B cell (primary cell): Measurements from ENCODE around the gene CERS1. TPM values are rescaled to one million over a fixed set of nuclear protein-coding genes. Genes with fewer than 3 reads are reported as not detected.

Experiments used
- ATAC-seq: fragments of 200-7000 bp; cut with Tn5 transposase; one replicate; pipeline ENCODE4 v1.10.0; 2021; ENCODE audit warnings: low read depth, mild to moderate bottlenecking, moderate number of reproducible peaks, moderate library complexity
- CTCF ChIA-PET: fragments of 350-600 bp; sonication (Branson Sonifier 250); formaldehyde crosslinking; loops from one replicate; lab custom pipeline; 2021; ENCODE audit warnings: antibody characterized with exemption, inconsistent platforms; lab: Charles Lee
- POLR2A ChIA-PET: fragments of 350-600 bp; sonication (Branson Sonifier 250); formaldehyde crosslinking; loops from one replicate; lab custom pipeline; 2021; ENCODE audit warnings: antibody characterized with exemption; lab: Charles Lee
- DNase-seq: peaks from one replicate; pipeline ENCODE4 v3.0.0; 2013
- H2AFZ ChIP-seq: 2 replicates; pipeline ENCODE4 v1.6.1; 2012; ENCODE audit warnings: mild to moderate bottlenecking, low read depth, low read length; ENCODE audit not compliant: insufficient read depth, poor library complexity, severe bottlenecking
- H3K27ac ChIP-seq, 2 donors: 1 replicate in 1 of 2; 2 replicates in 1 of 2; pipeline ENCODE4 v1.5.1; 2012 to 2013; ENCODE audit warnings: low read length in 2 of 2, mild to moderate bottlenecking in 2 of 2, moderate library complexity in 1 of 2
- H3K27me3 ChIP-seq, 4 experiments: fragments of 200-600 bp in 1 of 4; sonication (generic) in 1 of 4; replicated peaks in 1 of 4; 1 replicate in 2 of 4; 2 replicates in 2 of 4; pipeline versions ENCODE4 v1.6.1 to v1.7.0; 2013 to 2016; ENCODE audit warnings: low read length in 3 of 4, mild to moderate bottlenecking in 2 of 4, mixed read lengths in 1 of 4, moderate library complexity in 1 of 4; ENCODE audit not compliant: insufficient read depth in 4 of 4, control insufficient read depth in 3 of 4; ENCODE audit errors: control extremely low read depth in 1 of 4
- H3K36me3 ChIP-seq, 2 experiments: replicated peaks in 1 of 2; 1 replicate in 1 of 2; 2 replicates in 1 of 2; pipeline versions ENCODE4 v1.6.1 to v1.7.1; 2013; ENCODE audit warnings: low read length in 1 of 2; ENCODE audit not compliant: insufficient read depth in 2 of 2, control insufficient read depth in 1 of 2; ENCODE audit errors: control extremely low read depth in 1 of 2, extremely low read depth in 1 of 2
- H3K4me1 ChIP-seq, 2 donors: fragments of 200-600 bp in 1 of 2; sonication (generic) in 1 of 2; 1 replicate in 1 of 2; 2 replicates in 1 of 2; pipeline versions ENCODE4 v1.5.1 to v1.6.1; 2013 to 2017; ENCODE audit warnings: low read length in 2 of 2; ENCODE audit not compliant: control insufficient read depth in 2 of 2, insufficient read depth in 2 of 2
- H3K4me2 ChIP-seq: replicated peaks from 2 replicates; pipeline ENCODE3; 2012; ENCODE audit warnings: mild to moderate bottlenecking, low read depth, low read length; ENCODE audit not compliant: poor library complexity, severe bottlenecking
- H3K4me3 ChIP-seq, 5 experiments: fragments of 200-600 bp in 1 of 5; sonication (generic) in 1 of 5; 1 replicate in 3 of 5; 2 replicates in 2 of 5; pipeline versions ENCODE4 v1.5.1 to v1.7.0; 2011 to 2016; ENCODE audit warnings: low read length in 4 of 5, mild to moderate bottlenecking in 4 of 5, low read depth in 2 of 5, control low read depth in 1 of 5, moderate library complexity in 1 of 5; ENCODE audit not compliant: insufficient read depth in 1 of 5; ENCODE audit errors: control extremely low read depth in 1 of 5, extremely low read depth in 1 of 5
- H3K79me2 ChIP-seq: fragments of 200-600 bp; sonication (generic); one replicate; pipeline ENCODE4 v1.6.0; 2016; ENCODE audit warnings: low read length; ENCODE audit not compliant: control insufficient read depth, insufficient read depth
- H3K9ac ChIP-seq: fragments of 200-600 bp; sonication (generic); 2 replicates; pipeline ENCODE4 v1.6.1; 2017; ENCODE audit warnings: mild to moderate bottlenecking, low read length, moderate library complexity
- H3K9me3 ChIP-seq, 3 donors: one replicate each; pipeline versions ENCODE4 v1.6.1 to v1.7.1; 2013; ENCODE audit warnings: low read length in 2 of 3; ENCODE audit not compliant: control insufficient read depth in 2 of 3, insufficient read depth in 1 of 3; ENCODE audit errors: control extremely low read depth in 1 of 3
- H4K20me1 ChIP-seq: 2 replicates; pipeline ENCODE4 v1.6.0; 2012; ENCODE audit warnings: mild to moderate bottlenecking, low read length; ENCODE audit not compliant: insufficient read depth, control insufficient read depth, poor library complexity, severe bottlenecking
- H3K27ac Mint-ChIP-seq: one replicate; pipeline ENCODE4 v1.8.0; 2021; ENCODE audit warnings: mixed read lengths
- H3K27me3 Mint-ChIP-seq: one replicate; pipeline ENCODE4 v1.8.0; 2021; ENCODE audit warnings: mixed read lengths
- H3K4me1 Mint-ChIP-seq: one replicate; pipeline ENCODE4 v1.8.0; 2021; ENCODE audit warnings: mixed read lengths
- H3K4me3 Mint-ChIP-seq: one replicate; pipeline ENCODE4 v1.8.0; 2021; ENCODE audit warnings: mixed read lengths
- H3K9me3 Mint-ChIP-seq: one replicate; pipeline ENCODE4 v1.8.0; 2022; ENCODE audit warnings: mixed read lengths; ENCODE audit not compliant: insufficient read depth
- CTCF ChIP-seq: fragments of 200-600 bp; IDR thresholded peaks from one replicate; pipeline ENCODE4 v1.8.0; 2022; ENCODE audit warnings: antibody characterized with exemption, mild to moderate bottlenecking
- EZH2 ChIP-seq: IDR thresholded peaks from 2 replicates; pipeline ENCODE4 v1.6.1; 2012; ENCODE audit warnings: borderline replicate concordance, low read depth, mild to moderate bottlenecking, moderate library complexity, low read length; ENCODE audit not compliant: insufficient read depth, poor library complexity, severe bottlenecking
- WGBS: methylation state at CpG from one replicate; pipeline ENCODE4 v1.1.5; 2013; ENCODE audit warnings: missing lambda C conversion rate; ENCODE audit not compliant: insufficient coverage; 5-methylcytosine and 5-hydroxymethylcytosine counted together
- intact Hi-C: fragments of 100-400 bp; cut with micrococcal nuclease; formaldehyde crosslinking; loops from one replicate; pipeline ENCODE4 v1.10.0; 2022
- polyA plus RNA-seq: library from polyadenylated mRNA; depleted of rRNA; stranded (reverse); fragments of >200 nt; gene quantifications from 2 replicates; pipeline ENCODE4 v1.2.3, GENCODE V29; 2012
- total RNA-seq, 2 donors: library from RNA; stranded (reverse); fragments of 120-200 nt in 1 of 2; gene quantifications; 1 replicate in 1 of 2; 2 replicates in 1 of 2; pipeline versions ENCODE4 v1.2.3 to v1.2.4, GENCODE V29; 2013 to 2022

The CERS1 gene
- total and polyA plus RNA-seq, 2 donors (not counting 1 experiment from before 2014, with no cell fraction given), result not detected

GRCh38 chr19:18893587-18894253 is 2.2 kb downstream of the CERS1 start:
- DNase-seq, result no peak
- H3K27ac ChIP-seq, result no peak overlapping the region
- H3K79me2 ChIP-seq, result no peaks in the 10 kb centered on the region
- no peaks in the 10 kb centered on the region for H3K9me3 Mint-ChIP-seq
- no peak overlapping the region for H3K27ac Mint-ChIP-seq
- H3K4me1 Mint-ChIP-seq, result peaks cover 11% of the 10 kb centered on the region
- ChIA-PET CTCF (interaction anchor here (1.6 kb wide), 1 partner anchor 442 kb away, joined by 4 read pairs; no protein-coding TSS in a partner anchor), POLR2A (no interaction called here)
- H3K4me2 ChIP-seq, result no peak overlapping the region
- ATAC-seq, result no peak
- 70% methylated on average over 13 of the region's 18 CpGs for WGBS
- H3K4me1 ChIP-seq, result peaks cover 13 to 17% of the 10 kb centered on the region in 2 donors
- no peak for TF ChIP-seq EZH2
- no peak for TF ChIP-seq CTCF
- no peak overlapping the region for H3K9ac ChIP-seq
- intact Hi-C loops, result no loop called here
- H3K27me3 ChIP-seq, result peaks cover 0 to 25% (median 11%) of the 10 kb centered on the region in 4 experiments
- H3K4me3 ChIP-seq, result no peak overlapping the region
- H3K4me3 Mint-ChIP-seq, result no peak overlapping the region
- H3K9me3 ChIP-seq, result no peaks in the 10 kb centered on the region
- H3K36me3 ChIP-seq, result peaks cover 0 to under 1% of the 10 kb centered on the region in 2 experiments
- H2AFZ ChIP-seq, result no peak overlapping the region
- no peaks in the 10 kb centered on the region for H4K20me1 ChIP-seq
- H3K27me3 Mint-ChIP-seq, result peaks cover 33% of the 10 kb centered on the region

DNA sequence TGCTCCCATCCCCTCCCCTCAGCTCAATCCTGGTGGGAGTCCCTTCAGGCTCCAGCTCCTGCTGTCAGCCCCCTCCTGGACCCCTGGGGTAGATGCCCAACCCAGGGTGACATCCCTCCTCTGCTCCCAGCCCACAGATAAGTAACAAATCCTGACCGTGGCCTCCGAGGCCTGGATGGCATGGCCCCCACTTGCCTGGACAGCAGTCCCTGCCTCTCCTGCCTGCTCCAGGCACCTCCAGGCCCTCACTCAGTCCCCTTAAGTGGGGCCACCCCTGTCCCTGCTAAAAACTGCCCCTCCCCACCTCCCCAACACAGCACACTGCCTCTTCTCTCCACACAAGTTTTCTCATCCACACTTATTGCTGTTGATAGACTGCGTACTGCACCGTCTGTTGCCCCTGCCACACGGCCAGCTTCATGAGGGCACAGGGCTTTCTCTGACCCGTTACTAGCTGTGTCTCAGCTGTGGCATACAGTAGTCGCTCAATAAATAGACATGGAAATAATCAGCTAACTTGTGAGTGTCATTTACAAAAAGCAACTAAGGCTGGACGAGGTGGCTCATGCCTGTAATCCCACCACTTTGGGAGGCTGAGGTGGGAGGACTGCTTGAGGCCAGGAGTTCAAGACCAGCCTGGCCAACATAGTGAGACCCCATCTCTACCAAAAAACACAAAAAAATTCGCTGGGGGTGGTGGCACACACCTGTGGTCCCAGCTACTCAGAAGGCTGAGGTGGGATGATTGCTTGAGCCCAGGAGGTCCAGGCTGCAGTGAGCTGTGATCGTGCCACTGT is 5.8 kb downstream of the CERS1 start:
- no peak overlapping the region for H3K9ac ChIP-seq
- no peak for ATAC-seq
- Mint-ChIP-seq H3K4me1 (no peaks in the 10 kb centered on the region), H3K27me3 (peaks cover 23% of the 10 kb centered on the region), H3K9me3 (no peaks in the 10 kb centered on the region), H3K27ac (no peak overlapping the region), H3K4me3 (no peak overlapping the region)
- WGBS, result 75% methylated on average over 7 of the region's 10 CpGs
- no peak overlapping the region for H2AFZ ChIP-seq
- no peak for DNase-seq
- CTCF ChIA-PET, result no interaction called here
- H3K27ac ChIP-seq, result no peak overlapping the region
- intact Hi-C loops, result no loop called here
- POLR2A ChIA-PET, result no interaction called here
- no peaks in the 10 kb centered on the region for H3K36me3 ChIP-seq
- H3K4me3 ChIP-seq, result no peak overlapping the region
- no peak overlapping the region for H3K4me2 ChIP-seq
- peaks cover 0 to 20% (median 8%) of the 10 kb centered on the region in 4 experiments for H3K27me3 ChIP-seq
- no peaks in the 10 kb centered on the region for H3K79me2 ChIP-seq
- H4K20me1 ChIP-seq, result no peaks in the 10 kb centered on the region
- peaks cover 5 to 8% of the 10 kb centered on the region in 2 donors for H3K4me1 ChIP-seq
- H3K9me3 ChIP-seq, result peaks cover 0 to 4% (median 0%) of the 10 kb centered on the region in 3 donors
- no peak for TF ChIP-seq CTCF
- no peak for TF ChIP-seq EZH2
